Esophagus squamous epithelium (tissue), 5 donors: ENCODE results near the gene PLAAT1. TPM values are rescaled to one million over a fixed set of nuclear protein-coding genes. Genes with fewer than 3 reads are reported as not detected.

Source experiments
- DNase-seq: peaks from one replicate; lab custom pipeline; 2025; lab: John Stamatoyannopoulos, UW
- H3K27ac ChIP-seq, 4 donors: fragments of 200-600 bp; sonication (generic); one replicate each; pipeline ENCODE4 v1.5.1; 2016 to 2019; ENCODE audit warnings: mild to moderate bottlenecking in 1 of 4
- H3K27me3 ChIP-seq, 4 donors: fragments of 200-600 bp; sonication (generic); 1 replicate in 3 of 4; 2 replicates in 1 of 4; pipeline versions ENCODE4 v1.5.1 to v1.6.0; 2017 to 2021; ENCODE audit warnings: antibody characterized with exemption in 1 of 4
- H3K36me3 ChIP-seq, 3 donors: fragments of 200-600 bp; sonication (generic); one replicate each; pipeline ENCODE4 v1.5.1; 2016 to 2019
- H3K4me1 ChIP-seq, 3 donors: fragments of 200-600 bp; sonication (generic); one replicate each; pipeline ENCODE4 v1.5.1; 2017 to 2019
- H3K4me3 ChIP-seq, 4 donors: fragments of 200-600 bp; sonication (generic); 1 replicate in 3 of 4; 2 replicates in 1 of 4; pipeline ENCODE4 v1.5.1; 2016 to 2019; ENCODE audit warnings: mild to moderate bottlenecking in 2 of 4, moderate library complexity in 1 of 4
- H3K9me3 ChIP-seq, 3 donors: fragments of 200-600 bp; sonication (generic); one replicate each; pipeline ENCODE4 v1.5.1; 2016 to 2019
- CTCF ChIP-seq, 6 experiments: fragments of 450-650 bp in 4 of 6; fragments of 200-600 bp in 2 of 6; sonication (generic) in 2 of 6; IDR thresholded peaks; one replicate each; pipeline ENCODE4 v1.5.1; 2016 to 2019; ENCODE audit warnings: antibody characterized with exemption in 6 of 6, mild to moderate bottlenecking in 4 of 6, moderate library complexity in 4 of 6
- POLR2A ChIP-seq, 4 donors: fragments of 450-650 bp; IDR thresholded peaks; one replicate each; pipeline ENCODE4 v1.6.1; 2017; ENCODE audit warnings: antibody characterized with exemption in 4 of 4, mild to moderate bottlenecking in 4 of 4, moderate library complexity in 3 of 4
- WGBS, 2 donors: methylation state at CpG; one replicate each; pipeline ENCODE4 v1.1.5; 2018; 5-methylcytosine and 5-hydroxymethylcytosine counted together
- intact Hi-C: fragments of 100-400 bp; cut with DNase I; formaldehyde crosslinking; loops from one replicate; pipeline ENCODE4 v1.15.0; 2022
- total RNA-seq, 4 donors: library from RNA; depleted of rRNA; stranded (reverse); fragments of >200 nt; gene quantifications; one replicate each; pipeline ENCODE4 v1.1.0, GENCODE V29; 2016
- donor health status: DM: yes; HTN: yes; CAD: no.

Gene PLAAT1
- total RNA-seq = 10 to 100 TPM in 1 of 4 donors, 1 to 10 TPM in 3; 3.4 to 10.2 (median 5.9) TPM

- no peak for TF ChIP-seq CTCF (IDR thresholded peaks at IDR 0.05)
- peak in 1 of 4 donors; percentile 13 for TF ChIP-seq POLR2A (IDR thresholded peaks at IDR 0.05)
- 9 to 11% methylated on average over 7 to 8 of the region's 93 CpGs for WGBS, 2 donors
- intact Hi-C loops = no loop called here
- no peak for DNase-seq
- Histone ChIP-seq H3K27ac (peak within 1 kb of the TSS; percentile 29 to 68 (median 62)), H3K27me3 (peaks cover 0 to 9% (median 0%) of the 10 kb centered on the region in 4 donors), H3K4me1 (peaks cover 0 to 18% (median 0%) of the 10 kb centered on the region in 3 donors), H3K9me3 (no peaks in the 10 kb centered on the region), H3K4me3 (peak within 1 kb of the TSS; percentile 48 to 73 (median 54)), H3K36me3 (no peaks in the 10 kb centered on the region)
These were observed at the start of gene PLAAT1 for GRCh38 chr3:193240850-193241706. PLAAT1 (plus strand) TSS chr3:193241222; CDS start chr3:193255651, 14,429 bp downstream.

- Histone ChIP-seq H3K4me1 (no peaks in the 10 kb centered on the region), H3K27me3 (no peaks in the 10 kb centered on the region), H3K9me3 (no peaks in the 10 kb centered on the region), H3K4me3 (no peak overlapping the region), H3K27ac (no peak overlapping the region), H3K36me3 (no peaks in the 10 kb centered on the region)
- 31 to 41% methylated on average over 3 of the region's 3 CpGs for WGBS, 2 donors
- intact Hi-C loops = loop anchor here (10.0 kb wide), 1 partner anchor 260 kb away; no protein-coding TSS in a partner anchor
- no peak for TF ChIP-seq CTCF (IDR thresholded peaks at IDR 0.05)
- TF ChIP-seq POLR2A (IDR thresholded peaks at IDR 0.05) = no peak
- no peak for DNase-seq
These were observed 46.7 kb upstream of the PLAAT1 start for GRCh38 chr3:193194371-193194770.

- Histone ChIP-seq H3K4me3 (no peak overlapping the region), H3K36me3 (no peaks in the 10 kb centered on the region), H3K27me3 (no peaks in the 10 kb centered on the region), H3K27ac (no peak overlapping the region), H3K4me1 (no peaks in the 10 kb centered on the region), H3K9me3 (no peaks in the 10 kb centered on the region)
- intact Hi-C loops = loop anchor here (10.0 kb wide), 1 partner anchor 258 kb away; no protein-coding TSS in a partner anchor
- TF ChIP-seq POLR2A (IDR thresholded peaks at IDR 0.05) (no peak), CTCF (IDR thresholded peaks at IDR 0.05) (no peak)
- WGBS, 2 donors = 73 to 76% methylated on average over 2 of the region's 2 CpGs
- no peak for DNase-seq
These were observed 44.3 kb upstream of the PLAAT1 start for GRCh38 chr3:193196746-193197145.

GRCh38 chr3:193207290-193208273 is 33.4 kb upstream of the PLAAT1 start:
- DNase-seq = no peak
- no peaks in the 10 kb centered on the region for H3K36me3 ChIP-seq
- no peak overlapping the region for H3K4me3 ChIP-seq
- peaks cover 0 to 12% (median 0%) of the 10 kb centered on the region in 3 donors for H3K4me1 ChIP-seq
- intact Hi-C loops = no loop called here
- H3K27ac ChIP-seq = no peak overlapping the region
- TF ChIP-seq POLR2A (IDR thresholded peaks at IDR 0.05) (no peak), CTCF (IDR thresholded peaks at IDR 0.05) (no peak)
- no peaks in the 10 kb centered on the region for H3K27me3 ChIP-seq
- 24 to 36% methylated on average over 5 of the region's 5 CpGs for whole genome bisulfite sequencing, 2 donors
- no peaks in the 10 kb centered on the region for H3K9me3 ChIP-seq
